SU-DHL-6 (cell line): ENCODE data around the gene ZMYND15.

Source experiments
- EZH2phosphoT487 ChIP-seq: fragments of 200-600 bp; sonication (generic), shearing (Covaris generic); conservative IDR thresholded peaks from 2 replicates; pipeline ENCODE4 v1.6.1; 2018; ENCODE audit warnings: mild to moderate bottlenecking, antibody characterized with exemption, low read length, moderate library complexity, mixed read lengths
- TF ChIP-seq, protein P1 (sequence below): fragments of 200-600 bp; sonication (generic); IDR thresholded peaks from one replicate; pipeline ENCODE4 v1.5.1; 2017; ENCODE audit warnings: antibody characterized with exemption, mild to moderate bottlenecking, low read length, moderate library complexity; ENCODE audit not compliant: insufficient read depth, poor library complexity, severe bottlenecking

DNA sequence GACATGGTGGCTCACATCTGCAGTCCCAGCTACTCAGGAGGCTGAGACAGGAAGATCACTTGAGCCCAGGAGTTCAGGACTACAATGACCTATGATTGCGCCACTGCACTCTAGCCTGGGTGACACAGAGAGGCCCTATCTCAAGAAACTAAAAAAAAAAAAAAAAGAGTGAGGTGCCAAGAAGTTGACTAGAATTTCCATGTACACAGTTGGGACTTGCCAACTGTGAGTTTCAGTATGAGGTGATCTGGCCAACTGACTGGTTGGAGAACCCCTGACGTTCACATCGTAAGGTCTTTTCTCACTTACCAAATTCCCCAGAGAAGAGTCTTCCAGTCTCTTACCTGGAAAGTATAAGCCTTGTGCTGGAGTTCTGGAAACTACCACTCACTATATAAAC is 11.5 kb upstream of the ZMYND15 start:
- TF ChIP-seq, protein P1, sequence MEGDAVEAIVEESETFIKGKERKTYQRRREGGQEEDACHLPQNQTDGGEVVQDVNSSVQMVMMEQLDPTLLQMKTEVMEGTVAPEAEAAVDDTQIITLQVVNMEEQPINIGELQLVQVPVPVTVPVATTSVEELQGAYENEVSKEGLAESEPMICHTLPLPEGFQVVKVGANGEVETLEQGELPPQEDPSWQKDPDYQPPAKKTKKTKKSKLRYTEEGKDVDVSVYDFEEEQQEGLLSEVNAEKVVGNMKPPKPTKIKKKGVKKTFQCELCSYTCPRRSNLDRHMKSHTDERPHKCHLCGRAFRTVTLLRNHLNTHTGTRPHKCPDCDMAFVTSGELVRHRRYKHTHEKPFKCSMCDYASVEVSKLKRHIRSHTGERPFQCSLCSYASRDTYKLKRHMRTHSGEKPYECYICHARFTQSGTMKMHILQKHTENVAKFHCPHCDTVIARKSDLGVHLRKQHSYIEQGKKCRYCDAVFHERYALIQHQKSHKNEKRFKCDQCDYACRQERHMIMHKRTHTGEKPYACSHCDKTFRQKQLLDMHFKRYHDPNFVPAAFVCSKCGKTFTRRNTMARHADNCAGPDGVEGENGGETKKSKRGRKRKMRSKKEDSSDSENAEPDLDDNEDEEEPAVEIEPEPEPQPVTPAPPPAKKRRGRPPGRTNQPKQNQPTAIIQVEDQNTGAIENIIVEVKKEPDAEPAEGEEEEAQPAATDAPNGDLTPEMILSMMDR: no peak
- TF ChIP-seq EZH2phosphoT487: no peak
